Measurements from ENCODE around the gene CACHD1. TPM values are rescaled to one million over a fixed set of nuclear protein-coding genes. Genes with fewer than 3 reads are reported as not detected.

The CACHD1 gene
- 9.6 TPM for total RNA-seq (ENCODE audit: insufficient read depth, low replicate concordance)

GRCh38 chr1:64469977-64470664 lies at the start of gene CACHD1:
CACHD1 (plus strand) TSS chr1:64470129; CDS start chr1:64470745, 616 bp downstream.
- peak; percentile 89 for DNase-seq (ENCODE audit: low spot score)

- no peak for DNase-seq (ENCODE audit: low spot score)
Measured at GRCh38 chr1:64421377-64421776, 48.6 kb upstream of the CACHD1 start.

DNA sequence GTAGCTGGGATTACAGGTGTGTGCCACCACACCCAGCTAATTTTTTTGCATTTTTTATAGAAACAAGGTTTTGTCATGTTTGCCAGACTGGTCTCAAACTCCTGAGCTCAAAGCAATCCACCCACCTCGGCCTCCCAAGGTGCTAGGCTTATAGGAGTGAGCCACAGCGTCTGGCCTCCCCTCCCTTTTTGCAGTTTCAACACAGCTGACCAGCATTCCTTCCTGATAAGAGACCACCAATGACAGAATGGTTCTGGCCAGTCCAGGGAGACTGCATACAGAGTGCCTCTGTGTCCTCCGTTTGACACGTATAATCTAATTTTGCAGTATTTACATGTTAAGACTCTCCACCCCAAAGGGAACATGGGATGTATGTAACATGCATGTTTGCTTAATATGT lies 46.4 kb upstream of the CACHD1 start:
- DNase-seq (ENCODE audit: low spot score): no peak

GRCh38 chr1:64424412-64424811 lies 45.5 kb upstream of the CACHD1 start:
- DNase-seq (ENCODE audit: low spot score): no peak

DNA sequence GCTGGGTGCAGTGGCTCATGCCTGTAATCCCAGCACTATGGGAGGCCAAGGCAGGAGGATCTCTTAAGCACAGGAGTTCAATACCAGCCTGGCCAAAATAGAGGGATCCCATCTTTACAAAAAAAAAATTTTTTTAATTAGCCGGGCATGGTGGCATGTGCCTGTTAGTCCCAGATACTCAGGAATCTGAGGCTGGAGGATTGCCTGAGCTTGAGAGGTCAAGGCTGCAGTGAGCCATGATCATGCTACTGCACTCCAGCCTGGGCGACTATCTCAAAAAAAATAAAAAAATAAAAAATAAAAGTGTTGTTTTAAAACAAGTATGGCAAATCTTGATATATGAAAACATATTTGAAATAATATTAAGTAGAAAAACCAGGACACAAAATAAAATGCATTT lies 44.4 kb upstream of the CACHD1 start:
- no peak for DNase-seq (ENCODE audit: low spot score)

DNA sequence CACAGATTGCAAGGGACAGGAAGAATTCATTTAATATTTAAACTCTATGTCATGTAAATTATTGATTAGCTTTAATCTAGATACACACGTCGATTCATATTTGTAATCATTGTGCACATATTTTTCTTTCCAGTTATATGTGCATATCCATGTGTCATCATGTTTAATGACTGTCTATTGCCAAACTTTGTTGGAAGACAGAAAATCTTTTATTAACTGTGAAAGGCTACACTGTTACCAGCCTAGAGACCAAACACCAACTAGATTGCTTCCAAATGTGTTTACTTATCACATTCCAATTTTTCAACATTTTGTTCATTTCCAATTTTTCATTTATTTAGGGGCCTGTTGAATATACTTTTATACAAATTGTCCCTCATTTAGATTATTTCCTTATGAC lies 43.2 kb upstream of the CACHD1 start:
- no peak for DNase-seq (ENCODE audit: low spot score)

- no peak for DNase-seq (ENCODE audit: low spot score)
Measured at GRCh38 chr1:64427879-64428278, 42.0 kb upstream of the CACHD1 start.

GRCh38 chr1:64433308-64433707 lies 36.6 kb upstream of the CACHD1 start:
- DNase-seq (ENCODE audit: low spot score): no peak

DNA sequence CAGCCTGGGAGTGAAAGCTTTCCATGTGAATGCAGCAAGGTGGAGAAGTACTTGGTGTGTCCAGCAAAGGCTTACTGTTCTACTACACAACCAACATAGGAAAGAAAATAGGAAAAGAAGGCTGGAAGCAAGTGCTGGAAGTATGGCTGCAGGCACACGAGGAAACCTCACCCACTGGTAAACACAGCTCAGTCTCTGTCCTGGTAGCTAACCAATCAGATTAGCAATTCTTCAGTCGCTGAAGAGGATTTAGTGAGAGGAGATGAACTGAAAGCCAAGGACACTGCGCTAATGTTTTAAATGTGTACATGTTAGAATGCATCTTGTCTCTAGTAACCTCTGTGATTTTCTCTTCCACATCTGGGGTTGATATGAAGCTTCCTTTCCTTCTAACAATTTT lies 36.2 kb upstream of the CACHD1 start:
- no peak for DNase-seq (ENCODE audit: low spot score)

DNA sequence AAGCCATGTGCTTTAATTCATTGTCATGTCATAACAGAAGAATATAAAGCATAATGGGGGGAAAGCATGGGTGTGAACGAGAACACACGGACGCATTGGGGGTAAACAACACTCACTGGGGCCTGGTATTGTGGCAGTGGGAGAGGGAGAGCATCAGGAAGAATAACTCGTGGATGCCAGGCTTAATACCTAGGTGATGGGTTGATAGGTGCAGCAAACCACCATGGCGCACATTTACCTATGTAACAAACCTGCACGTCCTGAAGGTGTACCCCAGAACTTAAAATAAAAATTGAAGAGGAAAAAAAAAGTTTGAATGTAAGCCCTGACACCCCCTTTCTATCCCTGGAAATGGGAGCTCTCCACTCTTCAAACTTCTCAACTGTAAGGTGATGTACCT lies 34.9 kb upstream of the CACHD1 start:
- DNase-seq (ENCODE audit: low spot score): no peak

DNA sequence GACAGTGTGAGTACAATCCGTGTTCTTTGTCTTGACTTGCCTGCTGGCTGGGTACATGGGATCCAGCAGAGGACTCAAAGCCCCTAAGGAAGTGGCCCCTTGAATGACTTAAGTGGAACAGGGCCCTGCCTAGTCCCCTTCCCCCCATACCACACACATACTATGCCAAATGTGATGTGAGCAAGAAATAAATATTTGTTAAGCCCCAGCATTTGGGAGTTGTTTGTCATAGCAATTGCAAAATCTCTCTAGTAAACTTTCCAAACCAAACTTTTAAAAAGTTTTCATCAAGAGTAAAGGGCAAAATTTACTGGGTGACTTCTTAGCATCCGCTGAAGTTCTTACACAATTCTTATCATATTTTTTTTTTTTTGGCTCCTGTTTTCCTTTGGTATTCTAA lies 32.5 kb upstream of the CACHD1 start:
- no peak for DNase-seq (ENCODE audit: low spot score)

DNA sequence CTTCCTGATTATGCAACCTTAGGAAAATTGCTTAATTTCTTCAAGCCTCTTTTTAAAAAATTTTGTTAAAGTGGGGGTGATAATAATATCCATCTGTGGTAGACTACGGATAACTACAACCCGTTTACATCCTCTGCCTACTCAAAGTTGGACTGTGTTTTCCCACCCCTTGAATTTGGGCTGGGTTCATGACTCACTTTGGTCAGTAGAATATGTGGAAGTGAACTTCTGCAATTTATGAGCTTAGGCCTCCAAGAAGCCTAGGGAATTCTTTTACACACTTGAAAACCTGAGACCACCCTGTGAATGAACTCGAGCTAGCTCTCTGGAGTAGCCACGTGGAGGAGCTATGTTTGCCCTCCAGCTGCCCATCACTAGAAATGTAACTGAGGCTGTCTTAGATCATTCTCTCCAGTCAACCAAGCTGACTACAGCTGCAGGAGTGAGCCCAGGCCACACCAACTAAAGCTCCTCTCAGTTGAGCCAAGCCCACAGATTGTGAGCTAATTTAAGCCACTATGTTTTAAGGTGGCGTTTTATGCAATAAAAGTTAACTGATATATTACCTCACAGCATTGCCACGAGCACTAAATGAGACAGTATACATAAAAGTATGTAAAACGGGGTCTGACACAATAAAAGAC lies 29.6 kb upstream of the CACHD1 start:
- no peak for DNase-seq (ENCODE audit: low spot score)

GRCh38 chr1:64451440-64451839 lies 18.5 kb upstream of the CACHD1 start:
- DNase-seq (ENCODE audit: low spot score): no peak

GRCh38 chr1:64453688-64454087 lies 16.2 kb upstream of the CACHD1 start:
- no peak for DNase-seq (ENCODE audit: low spot score)

DNA sequence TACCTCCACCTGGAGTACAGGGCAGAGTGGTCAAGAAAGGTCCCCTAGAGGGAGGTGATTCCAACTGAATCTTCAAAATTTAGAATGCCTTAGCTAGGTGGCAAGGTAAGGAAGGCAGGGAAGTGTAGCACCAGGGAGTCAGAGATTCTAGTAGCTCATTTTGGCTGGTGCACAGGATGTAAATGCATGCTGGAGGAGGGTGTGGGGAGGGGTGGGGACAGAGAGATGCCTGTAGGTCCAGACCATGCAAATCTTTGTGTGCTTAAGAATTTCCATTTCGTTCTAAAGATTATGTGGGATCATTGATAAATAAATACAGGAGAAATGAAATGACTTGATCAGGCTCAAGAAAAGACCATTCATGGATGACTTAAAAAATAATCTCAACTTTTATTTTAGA lies 11.0 kb upstream of the CACHD1 start:
- DNase-seq (ENCODE audit: low spot score): no peak

- DNase-seq (ENCODE audit: low spot score): no peak
Measured at GRCh38 chr1:64459743-64460142, 10.2 kb upstream of the CACHD1 start.

DNA sequence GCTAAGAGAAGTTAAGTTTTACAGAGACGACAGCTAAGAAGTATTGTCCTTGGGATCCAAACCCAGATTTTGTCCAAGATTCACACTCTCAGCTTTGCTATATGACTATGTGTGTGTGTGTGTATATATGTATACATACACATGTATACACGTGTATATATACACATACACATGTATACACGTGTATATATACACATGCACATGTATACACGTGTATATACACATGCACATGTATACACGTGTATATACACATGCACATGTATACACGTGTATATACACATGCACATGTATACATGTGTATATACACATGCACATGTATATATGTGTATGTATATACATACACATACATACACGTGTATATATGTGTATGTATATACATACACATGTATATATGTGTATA lies 3.9 kb upstream of the CACHD1 start:
- no peak for DNase-seq (ENCODE audit: low spot score)

DNA sequence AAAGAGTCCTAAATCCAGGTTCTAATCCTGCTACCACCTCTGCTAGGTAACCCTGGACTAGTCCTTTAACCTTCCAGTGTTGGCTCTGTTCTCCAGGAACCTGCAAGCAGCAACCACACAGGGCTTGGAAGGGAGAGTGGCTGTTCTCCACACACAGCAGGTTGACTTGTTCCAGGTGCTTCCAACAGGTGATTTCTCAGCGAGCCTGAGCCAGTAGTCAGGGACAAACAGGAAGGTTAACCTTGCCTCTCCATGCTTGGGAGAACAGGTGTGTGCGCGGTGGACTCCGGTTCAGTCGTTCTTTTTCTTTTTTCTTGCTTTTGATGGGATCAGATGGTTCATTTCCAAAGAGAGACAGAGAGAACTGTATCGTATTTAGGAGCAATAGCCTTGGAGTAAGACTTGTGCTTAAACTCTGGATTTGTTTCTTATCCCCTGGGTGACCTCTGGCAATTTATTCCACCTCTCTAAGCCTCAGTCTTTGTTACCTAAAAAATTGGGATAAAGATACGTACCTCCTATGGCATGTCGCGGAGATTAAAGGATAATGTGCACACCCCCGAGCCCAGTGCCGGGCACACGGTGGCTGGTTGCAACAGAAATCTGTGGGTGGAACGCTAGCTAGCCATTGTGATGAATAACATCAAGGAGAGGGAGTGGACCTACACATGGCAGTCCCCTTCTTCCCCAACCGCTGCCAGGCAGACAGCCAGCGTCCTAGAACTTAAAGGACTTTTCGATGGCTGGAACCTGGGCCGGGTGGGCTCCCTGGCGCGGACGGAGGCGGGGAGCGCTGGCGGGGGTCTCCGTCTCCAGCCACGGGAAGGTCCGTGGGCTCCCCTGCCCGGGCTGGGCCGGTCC lies 583 bp upstream of the CACHD1 start:
- DNase-seq (ENCODE audit: low spot score): peak; percentile 35

GRCh38 chr1:64470665-64471217 lies 812 bp downstream of the CACHD1 start:
- DNase-seq (ENCODE audit: low spot score): peak; percentile 29

- peak; percentile 28 for DNase-seq (ENCODE audit: low spot score)
Measured at GRCh38 chr1:64471218-64472039, 1.5 kb downstream of the CACHD1 start.

GRCh38 chr1:64472040-64472376 lies 2.1 kb downstream of the CACHD1 start:
- DNase-seq (ENCODE audit: low spot score): no peak

Measured in umbilical cord (tissue), 2 donors.